Measurements from ENCODE around the gene MRPL53. TPM values are rescaled to one million over a fixed set of nuclear protein-coding genes. Genes with fewer than 3 reads are reported as not detected.
A peak's percentile ranks its signal among the peaks of the same experiment; 100 is the strongest.

Gene MRPL53
- 10 to 100 TPM; 37.7 to 68.9 (median 40.5) TPM for polyA plus RNA-seq (ENCODE audit: insufficient read depth in 1 of 5, insufficient read length in 5 of 5, low replicate concordance in 1 of 5)
- long read RNA-seq, donor 1, transcript MRPL53-201 (3 exons, 1,162 nt) = major isoform, 48 of 54 reads
- long read RNA-seq, donor 1, partial matches to known transcripts = 0 of 54 reads
- long read RNA-seq, donor 1, other reads (novel, unspliced or antisense) = 0 of 54 reads
- long read RNA-seq, donor 2, transcript MRPL53-201 (3 exons, 1,162 nt) = major isoform, 33 of 36 reads
- long read RNA-seq, donor 2, partial matches to known transcripts = 0 of 36 reads
- long read RNA-seq, donor 2, other reads (novel, unspliced or antisense) = 0 of 36 reads
- long read RNA-seq, donor 3, transcript MRPL53-201 (3 exons, 1,162 nt) = major isoform, 57 of 63 reads
- long read RNA-seq, donor 3, partial matches to known transcripts = 0 of 63 reads
- long read RNA-seq, donor 3, other reads (novel, unspliced or antisense) = 0 of 63 reads
- long read RNA-seq, donor 4, transcript MRPL53-201 (3 exons, 1,162 nt) = major isoform, 39 of 43 reads
- long read RNA-seq, donor 4, partial matches to known transcripts = 0 of 43 reads
- long read RNA-seq, donor 4, other reads (novel, unspliced or antisense) = 0 of 43 reads
- long read RNA-seq, donor 5, transcript MRPL53-201 (3 exons, 1,162 nt) = major isoform, 118 of 126 reads
- long read RNA-seq, donor 5, partial matches to known transcripts = 0 of 126 reads
- long read RNA-seq, donor 5, other reads (novel, unspliced or antisense) = 0 of 126 reads
- long read RNA-seq, donor 6, transcript MRPL53-201 (3 exons, 1,162 nt) = major isoform, 100 of 105 reads
- long read RNA-seq, donor 6, partial matches to known transcripts = 0 of 105 reads
- long read RNA-seq, donor 6, other reads (novel, unspliced or antisense) = 0 of 105 reads
- long read RNA-seq, donor 7, transcript MRPL53-201 (3 exons, 1,162 nt) = major isoform, 42 of 46 reads
- long read RNA-seq, donor 7, partial matches to known transcripts = 0 of 46 reads
- long read RNA-seq, donor 7, other reads (novel, unspliced or antisense) = 0 of 46 reads
- long read RNA-seq, donor 8, transcript MRPL53-201 (3 exons, 1,162 nt) = major isoform, 32 of 34 reads
- long read RNA-seq, donor 8, partial matches to known transcripts = 0 of 34 reads
- long read RNA-seq, donor 8, other reads (novel, unspliced or antisense) = 0 of 34 reads

DNA sequence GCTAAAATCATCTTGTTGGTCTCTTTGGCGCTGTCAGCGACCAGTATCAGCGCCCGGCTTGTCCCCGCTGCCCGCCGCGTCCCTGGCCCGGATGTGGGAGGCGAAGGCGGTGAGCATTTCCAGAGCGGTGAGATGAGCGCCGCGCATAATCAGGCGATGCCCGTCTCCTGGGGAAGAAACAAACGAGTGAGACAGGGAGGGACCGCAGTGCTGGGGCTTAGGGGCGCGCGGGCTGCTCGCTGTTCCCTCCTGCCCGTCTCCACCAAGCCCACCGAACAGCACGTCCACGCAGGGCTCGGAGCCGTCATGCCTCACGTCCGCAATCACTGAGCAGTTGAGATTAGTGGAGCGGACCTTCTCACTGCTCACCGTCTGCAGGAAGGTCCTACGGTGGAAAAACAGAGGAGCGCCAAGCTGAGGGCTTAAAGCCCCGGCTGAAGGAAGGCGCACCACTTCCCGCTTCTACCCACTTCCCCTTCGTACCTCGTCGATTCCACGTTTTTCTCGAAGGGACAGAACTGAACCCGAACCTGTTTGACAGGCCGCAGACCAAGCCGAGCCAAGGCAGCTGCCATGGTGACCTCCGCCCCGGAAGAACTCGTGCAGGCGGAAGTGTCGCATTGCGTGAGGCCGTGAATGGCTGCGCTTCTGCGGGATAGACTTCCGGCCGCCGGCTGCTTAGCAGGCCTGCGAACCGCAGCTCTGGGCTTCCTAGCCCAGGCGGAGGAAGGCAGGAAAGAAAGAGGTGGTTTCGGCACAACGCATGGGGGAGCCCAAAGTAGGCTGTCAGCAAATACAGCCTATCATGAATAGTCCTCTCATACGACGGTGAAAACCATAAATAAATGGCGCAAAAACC lies at the start of gene MRPL53:
Gene MRPL53 (minus strand): TSS at position 595 of the 859 bp plus-strand sequence. CDS start 20 bp downstream, at position 575.
- peak; percentile 93 to 94 for DNase-seq

DNA sequence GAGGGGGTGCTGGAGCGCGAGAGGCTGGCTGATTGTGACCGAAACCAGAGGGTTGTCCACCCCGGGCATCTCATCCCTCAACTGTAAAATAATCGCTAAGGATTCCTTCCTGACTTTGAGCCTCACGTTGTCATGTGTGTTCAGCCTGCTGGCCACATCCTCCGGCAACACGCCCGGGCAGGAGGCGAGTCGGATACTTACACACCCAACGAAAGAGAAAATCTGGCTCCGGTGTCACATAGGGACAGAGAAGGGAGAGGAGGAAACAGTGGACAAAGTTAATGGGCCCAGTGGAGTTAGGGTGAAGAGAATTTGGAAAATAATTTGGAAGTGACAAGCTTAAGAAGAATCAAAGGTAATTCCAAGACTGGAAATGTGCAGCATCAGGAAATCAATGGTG lies 44.2 kb upstream of the MRPL53 start:
- DNase-seq = no peak

DNA sequence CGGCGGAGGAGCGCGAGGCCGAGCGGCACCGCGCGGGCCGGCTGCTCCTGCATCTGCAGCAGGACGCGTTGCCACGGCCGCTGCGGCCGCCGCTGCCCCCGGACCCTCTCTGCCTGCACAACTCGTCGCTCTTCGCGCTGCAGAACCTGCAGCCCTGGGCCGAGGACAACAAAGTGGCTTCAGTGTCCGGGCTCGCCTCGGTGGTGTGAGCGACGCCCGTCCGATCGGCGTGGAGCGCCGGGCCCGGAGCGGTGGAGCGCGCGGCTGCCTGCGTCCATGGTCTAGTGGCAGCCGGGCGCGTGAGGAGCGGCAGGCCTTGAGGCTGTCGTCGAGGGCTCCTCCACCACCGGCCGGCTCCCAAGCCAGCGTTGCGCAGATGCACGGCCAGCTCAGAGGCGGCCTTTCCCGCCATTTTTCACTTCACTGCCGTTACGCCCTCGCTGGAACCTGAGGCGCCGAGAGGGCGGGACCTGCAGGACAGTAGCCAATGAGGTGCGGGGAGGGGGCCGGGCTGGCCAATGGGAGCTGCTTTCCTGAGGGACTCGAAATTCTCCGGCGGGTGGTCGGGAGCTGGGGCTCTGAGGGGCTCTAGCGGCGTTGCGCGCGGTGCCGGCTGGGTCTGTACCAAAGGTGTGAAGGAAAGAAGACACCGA lies 43.6 kb upstream of the MRPL53 start:
- peak; percentile 40 to 53 for DNase-seq

DNA sequence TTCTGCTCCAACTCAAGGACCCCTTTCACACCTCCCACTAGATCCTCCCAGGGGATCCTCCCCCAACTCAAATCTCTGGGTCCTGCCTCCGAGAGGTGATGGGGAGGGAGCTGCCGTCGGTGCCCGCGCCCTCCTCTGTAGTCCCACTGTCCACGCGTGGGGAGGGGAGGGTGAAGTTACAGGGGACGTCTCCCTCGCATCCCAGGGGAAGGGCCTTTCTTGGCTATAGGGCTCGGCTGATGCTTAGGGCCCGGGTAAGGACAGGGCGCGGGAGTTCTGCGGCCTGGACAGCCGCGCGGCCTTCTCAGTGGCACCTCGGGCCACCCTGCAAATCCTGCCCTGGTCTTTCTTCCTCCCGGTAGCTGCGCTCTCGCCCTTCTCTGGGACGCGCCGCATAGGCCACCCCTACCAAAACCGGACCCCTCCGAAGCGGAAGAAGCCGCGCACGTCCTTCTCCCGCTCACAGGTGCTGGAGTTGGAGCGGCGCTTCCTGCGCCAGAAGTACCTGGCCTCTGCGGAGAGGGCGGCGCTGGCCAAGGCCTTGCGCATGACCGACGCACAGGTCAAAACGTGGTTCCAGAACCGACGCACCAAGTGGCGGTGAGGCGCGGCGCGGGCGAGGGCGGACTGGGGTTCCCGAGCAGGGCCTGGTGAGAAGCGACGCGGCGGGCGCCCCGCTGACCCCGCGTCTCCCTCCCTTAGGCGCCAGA lies 42.9 kb upstream of the MRPL53 start:
- no peak for DNase-seq

DNA sequence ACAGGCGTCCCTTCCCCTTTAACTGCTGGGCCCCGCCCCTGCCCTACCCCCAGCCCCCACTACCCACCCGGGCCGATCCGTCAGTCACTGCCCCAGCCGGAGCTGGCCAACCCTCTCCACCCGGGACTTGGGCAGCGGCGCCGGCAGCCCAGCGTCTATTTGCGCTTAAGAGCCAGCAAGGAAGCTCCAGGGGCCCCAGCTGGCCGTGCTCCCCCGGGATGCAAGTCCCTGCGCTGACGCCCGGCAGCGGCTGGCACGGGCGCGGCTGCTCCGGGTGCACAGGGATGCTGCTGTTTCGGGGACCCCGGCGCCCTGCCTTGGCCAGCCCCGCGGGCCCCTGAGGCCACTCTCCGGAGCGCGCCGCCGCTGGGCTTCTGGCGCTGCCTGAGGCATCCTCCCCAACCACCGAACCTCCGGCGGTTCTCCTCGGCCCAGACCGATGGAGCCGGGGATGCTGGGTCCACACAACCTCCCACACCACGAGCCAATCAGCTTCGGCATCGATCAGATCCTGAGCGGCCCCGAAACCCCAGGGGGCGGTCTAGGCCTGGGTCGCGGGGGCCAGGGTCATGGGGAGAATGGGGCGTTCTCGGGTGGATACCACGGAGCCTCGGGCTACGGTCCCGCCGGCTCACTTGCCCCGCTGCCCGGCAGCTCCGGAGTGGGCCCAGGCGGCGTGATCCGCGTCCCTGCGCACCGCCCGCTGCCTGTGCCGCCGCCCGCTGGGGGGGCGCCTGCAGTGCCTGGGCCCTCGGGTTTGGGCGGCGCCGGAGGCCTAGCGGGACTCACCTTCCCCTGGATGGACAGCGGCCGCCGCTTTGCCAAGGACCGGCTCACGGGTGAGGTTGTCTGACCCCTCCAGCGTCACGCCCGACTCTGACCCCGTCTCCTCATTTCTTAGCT lies 42.1 kb upstream of the MRPL53 start, which contains the start of gene TLX2:
Gene TLX2 (plus strand): TSS at position 83 of the 903 bp plus-strand sequence. CDS start 357 bp downstream, at position 440.
- no peak for DNase-seq

DNA sequence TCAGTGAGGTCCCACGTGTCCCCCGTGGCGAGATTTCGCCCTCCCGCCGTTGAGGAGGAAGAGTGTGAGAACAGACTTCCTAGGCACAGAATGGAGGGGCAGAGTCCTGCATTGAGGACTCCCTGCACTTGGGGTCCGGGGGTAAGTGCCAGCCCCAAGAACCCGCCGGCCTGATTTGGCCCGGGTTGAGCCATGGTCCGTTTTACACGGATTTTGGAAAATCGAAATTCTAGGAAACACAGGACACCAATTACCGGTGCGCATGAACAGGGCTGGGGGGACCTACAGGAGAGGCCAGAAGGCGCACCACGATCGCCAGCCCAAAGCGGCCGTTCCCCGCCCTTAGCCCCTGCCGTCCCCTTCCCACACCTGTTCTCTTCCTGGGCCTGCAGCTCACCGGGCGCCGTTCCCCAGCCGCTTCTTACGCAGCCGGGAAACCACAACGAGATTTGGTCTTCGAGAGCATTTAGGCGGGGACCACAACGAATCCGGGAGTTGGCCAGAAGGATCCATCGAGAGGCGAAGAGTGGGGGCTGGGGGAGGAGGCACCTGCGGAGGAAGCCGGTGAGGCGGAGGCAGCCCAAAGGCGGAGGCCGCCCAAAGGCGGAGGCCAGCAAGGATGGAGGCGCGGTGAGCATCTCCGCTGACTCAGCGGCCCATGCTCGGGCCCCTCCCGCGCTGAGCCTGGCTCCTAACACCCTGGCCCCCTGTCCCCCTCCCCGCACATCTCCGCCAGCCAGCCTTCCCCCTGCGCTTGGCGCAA lies 41.3 kb upstream of the MRPL53 start:
- DNase-seq = no peak

DNA sequence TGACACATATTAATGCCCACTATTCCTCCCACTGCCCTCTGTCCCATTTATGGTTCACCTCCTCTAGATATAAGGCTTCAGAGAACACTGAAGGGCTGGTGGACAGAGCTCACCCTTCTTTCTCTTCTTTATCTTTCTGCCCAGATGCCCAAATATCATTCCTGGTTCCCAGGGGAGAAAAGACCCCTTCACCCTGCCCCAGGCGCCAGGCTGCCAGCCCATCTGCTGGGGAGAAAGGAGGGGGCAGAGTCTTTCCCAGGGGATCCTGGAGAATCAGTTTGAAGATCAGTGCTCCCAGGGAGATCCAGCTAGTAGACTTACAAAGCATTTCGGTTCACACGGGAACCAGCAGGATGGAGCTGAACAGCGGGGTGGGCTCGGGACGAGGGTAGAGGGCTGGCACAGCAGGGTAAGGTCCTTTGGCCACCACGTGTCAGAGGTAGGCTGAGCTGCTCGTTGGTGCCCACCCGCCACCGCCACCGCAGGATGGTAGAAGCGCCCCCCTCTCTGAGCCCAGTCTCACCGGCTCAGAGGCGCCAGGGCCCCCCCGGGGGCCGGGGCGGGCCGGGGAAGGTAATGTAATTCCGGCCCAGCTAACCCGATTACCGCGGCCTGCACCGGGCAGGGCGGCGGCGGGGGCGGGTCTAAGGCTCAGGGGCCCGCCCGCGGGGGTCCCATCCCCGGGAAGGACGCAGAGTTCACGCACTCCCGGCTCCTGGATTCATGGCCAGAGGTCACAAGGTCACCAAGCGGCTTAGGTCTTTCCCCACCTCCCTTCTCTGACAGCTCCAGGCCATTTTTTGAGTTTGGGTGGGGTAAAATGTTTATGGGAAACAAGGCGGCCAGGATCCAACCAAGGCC lies 40.5 kb upstream of the MRPL53 start:
- no peak for DNase-seq

DNA sequence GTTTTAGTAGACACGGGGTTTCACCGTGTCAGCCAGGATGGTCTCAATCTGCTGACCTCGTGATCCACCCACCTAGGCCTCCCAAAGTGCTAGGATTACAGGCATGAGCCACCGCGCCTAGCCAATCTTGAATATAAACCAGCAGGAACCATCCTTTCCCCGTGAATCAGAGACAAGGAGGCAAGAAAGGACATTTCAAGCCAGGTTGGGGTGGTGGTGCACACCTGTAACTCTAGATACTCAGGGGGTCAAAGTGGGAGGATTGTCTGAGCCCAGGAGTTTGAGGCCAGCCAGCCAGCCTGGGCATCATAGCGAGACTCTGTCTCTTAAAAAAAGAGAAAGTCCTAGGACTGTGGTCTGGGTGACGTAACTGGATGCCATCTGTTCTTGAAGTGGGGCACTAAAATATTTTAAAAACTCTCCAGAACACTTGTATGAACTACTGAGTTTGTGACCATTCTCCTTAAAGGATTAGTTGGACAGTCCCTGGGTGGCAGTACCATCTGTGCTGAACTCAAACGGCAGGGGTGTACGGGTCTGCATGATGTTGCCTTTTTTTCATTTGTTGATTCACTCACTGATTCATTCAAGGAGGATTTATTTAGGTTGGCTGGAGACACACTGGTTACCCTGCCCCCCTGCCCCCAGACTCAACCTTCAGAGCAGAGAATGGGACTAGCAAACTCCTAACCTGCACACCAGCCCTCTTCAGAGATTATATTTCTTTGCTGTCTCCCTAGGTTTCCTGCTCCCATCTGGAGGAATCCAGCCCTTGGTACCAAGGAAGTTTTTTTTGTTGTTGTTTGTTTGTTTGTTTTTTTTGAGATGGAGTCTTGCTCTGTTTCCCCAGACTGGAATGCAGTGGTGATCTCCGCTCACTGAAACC lies 38.9 kb upstream of the MRPL53 start:
- no peak for DNase-seq

DNA sequence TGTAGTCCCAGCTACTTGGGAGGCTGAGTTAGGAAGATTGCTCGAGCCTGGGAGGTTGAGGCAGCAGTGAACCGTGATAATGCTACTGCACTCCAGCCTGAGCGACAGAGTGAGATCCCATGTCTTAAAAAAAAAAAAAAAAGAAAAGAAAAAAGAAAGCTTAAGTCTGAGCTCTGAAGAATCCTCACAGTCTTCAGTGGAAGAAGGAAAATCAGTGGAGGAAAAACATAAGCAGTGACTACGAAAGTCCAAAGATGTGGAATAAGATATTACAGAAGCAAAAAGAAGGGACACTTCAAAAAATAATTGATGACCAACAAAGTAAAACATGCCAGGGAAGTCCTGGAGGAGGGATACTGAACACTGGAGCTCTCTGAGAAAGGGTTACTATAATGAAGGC lies 37.8 kb upstream of the MRPL53 start:
- no peak for DNase-seq

DNA sequence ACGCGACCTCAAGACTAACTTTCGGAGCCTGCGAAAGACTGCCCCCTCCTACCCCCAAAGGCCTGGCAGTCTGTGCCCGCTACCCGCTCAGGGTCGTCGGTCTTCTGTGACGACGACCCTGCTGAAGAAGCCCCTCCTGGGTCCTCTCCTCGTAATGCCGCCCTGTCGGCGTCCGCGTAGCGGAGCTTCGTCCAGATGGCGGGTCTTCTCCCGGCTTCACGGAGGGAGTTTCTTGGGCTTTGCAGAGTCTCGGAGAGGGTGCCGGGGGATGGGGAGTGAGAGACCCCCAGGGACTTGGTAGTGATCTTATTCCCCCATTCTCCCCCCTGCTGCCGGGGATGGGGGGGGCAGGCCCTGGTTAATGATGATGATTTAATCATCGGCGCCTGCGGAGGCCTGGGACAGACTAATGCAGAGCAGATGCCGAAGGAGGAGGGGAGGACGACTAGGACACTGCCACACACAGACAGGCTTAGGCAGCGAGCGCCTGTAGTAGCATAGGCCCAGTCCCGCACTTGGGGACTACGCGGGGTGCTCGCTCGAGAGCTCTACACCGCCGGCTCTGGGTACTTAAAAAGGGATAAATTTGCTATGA lies 35.5 kb upstream of the MRPL53 start:
- no peak for DNase-seq

DNA sequence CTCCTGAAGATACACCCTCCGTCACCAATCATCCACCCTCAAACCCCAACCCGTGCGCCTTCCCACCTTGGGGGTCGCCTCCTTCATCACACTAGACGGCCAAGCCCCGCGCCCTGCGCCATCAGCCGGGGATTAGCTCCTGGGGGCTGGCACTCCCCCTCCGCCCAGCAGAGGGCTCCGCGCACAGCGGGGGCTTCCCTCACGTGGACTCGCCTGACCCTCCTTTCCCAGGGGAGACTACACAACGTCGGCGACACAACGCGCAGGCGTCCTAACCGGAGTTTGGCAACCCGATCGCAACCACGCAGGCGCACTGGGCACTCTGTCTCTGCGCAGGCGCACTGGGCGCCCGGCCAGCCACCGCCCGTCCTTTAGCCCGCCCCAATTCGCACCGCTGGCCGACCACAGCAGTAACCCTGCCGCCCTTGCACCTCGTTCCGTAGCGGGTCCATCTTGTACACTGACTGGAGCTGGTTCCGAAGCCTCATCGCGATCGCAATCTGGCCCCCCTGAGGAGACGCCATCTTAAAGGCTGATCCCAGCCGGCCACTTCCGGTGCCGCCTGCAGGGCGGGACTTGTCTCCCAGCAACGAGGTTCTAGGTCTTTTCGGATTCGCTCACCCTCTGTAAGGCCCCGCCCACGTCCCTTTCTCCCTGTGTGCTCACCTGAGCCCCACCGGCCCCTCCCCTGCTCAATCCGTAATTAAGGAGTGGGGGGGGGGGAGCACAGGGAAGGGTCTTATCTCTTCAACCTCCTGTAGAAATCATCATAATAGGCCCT lies 34.9 kb upstream of the MRPL53 start, which contains the start of gene PCGF1:
Gene PCGF1 (minus strand): TSS at position 551 of the 781 bp plus-strand sequence. CDS start 27 bp downstream, at position 524.
- peak; percentile 98 to 99 for DNase-seq

DNA sequence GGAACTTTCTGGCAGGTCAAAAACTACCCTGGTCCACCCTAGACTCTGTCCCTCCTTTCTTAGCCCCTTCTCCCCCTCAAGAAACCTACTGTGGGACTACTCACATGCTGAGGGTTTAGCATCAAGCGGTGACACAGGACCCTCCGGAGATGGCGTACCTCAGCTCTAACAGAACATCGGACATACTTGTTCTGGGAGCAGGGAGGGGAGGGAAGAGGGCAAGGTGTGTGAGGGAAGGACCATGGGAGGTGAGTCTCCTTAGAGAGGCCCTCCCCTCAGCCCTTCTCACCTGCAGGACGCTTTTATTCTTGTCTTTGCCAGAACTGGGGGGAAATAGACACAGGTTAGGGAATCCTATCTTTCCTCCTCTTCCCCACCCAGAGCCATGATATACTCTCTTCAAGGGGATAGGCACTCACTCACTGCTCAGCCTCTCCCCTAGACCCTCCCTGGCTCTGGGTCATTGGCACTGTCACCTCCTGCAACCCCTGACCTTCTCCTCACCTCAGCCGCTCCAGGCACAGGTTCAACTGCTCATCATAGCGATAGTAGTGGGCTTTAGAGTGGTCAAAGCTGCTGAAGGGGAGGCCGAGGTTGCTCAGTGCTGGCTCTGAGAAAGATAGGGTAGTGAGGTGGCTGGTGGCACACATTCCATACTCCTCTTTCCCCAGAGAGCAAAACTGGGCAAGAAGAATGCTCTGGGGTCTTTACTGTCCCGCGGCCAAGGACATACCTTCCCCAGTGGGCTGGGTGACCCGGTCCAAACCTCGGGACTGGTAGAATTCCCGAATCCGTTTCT lies 33.2 kb upstream of the MRPL53 start:
- DNase-seq = no peak

DNA sequence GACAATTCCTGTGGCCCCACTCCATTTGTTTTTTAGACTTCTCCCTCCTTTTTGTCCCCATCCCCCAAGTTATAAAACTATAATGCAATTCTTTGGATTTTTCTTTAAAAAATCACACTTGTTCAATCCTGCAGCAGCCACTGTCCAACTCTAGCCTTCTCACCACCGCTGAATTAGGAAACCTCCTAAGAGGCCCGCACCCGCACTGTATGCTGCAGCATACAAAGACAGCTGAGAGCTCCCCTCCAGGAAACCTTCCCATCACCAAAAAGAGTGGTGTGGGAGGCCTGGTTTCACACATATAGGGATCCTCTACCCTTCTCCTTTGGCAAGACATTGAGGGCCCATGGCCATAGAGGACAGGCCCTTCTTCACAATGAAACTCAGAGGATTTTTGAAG lies 32.1 kb upstream of the MRPL53 start:
- DNase-seq = no peak
